ENCODE results near the gene PRKCB.
A peak's percentile ranks its signal among the peaks of the same experiment; 100 is the strongest.
"Not testable (repeated sequence)": the region's sequence is repeated elsewhere in the genome, so short reads cannot be mapped to it uniquely, and the experiment has no call there.

Gene PRKCB

DNA sequence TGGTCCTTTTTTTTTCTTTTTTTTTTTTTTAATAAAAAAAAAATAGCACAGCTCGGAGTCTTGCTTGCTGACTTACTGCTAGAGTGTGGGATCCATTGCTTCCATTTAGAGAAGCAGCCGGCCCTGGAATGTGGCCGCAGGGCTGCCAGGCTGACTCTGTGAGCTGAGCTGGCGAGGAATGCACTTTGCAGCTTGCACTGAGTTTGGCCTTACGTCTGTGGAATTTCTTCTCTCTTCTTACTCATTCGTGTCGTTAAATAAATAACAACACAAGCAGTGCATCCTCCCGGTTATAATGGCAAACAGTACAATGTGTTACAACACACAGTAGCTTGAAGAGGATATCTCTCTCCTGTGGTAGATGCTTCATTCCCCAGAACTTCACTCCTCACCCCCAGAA, 69.2 kb downstream of the PRKCB start:
- no peak for DNase-seq

DNA sequence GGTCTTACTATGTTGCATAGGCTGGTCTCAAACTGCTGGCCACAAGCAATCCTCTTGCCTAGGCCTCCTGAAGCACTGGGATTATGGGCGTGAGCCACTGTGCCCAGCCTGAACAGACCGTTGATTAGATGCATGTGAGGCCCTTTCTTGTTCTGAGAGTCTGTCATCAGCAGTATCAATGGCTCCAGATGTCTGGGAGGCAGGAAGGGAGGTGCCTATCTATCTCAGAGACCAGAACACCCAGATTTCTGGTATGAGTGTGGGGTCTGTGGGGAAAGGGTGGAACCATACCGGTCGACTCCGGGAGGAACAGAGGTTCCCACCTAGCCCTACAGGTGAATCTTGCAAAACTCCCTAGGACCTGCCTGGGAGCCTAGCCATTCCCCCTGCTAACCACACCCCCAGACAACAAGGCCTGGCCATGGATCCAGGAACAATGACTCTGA, 71.7 kb downstream of the PRKCB start:
- DNase-seq, result no peak

DNA sequence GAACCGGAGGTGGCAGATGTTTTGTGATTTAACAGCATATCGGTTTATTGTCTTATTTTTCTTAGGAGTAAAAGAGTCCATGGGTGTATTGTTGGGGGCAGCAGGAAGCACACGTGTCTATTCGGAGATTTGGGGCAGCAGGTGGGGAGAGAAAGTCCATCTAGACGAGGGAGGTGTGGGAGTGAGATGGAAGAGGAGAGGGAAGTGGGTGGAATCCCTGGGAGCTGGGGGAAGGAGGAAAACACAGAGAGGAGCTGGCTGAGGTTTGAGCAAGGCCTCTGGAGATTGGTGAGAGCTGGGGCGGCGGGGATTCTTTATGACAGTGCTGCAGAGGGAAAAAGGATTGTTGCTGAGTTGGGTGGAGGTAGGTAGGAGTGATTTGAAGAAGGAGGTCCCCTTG, 72.1 kb downstream of the PRKCB start:
- no peak for DNase-seq

DNA sequence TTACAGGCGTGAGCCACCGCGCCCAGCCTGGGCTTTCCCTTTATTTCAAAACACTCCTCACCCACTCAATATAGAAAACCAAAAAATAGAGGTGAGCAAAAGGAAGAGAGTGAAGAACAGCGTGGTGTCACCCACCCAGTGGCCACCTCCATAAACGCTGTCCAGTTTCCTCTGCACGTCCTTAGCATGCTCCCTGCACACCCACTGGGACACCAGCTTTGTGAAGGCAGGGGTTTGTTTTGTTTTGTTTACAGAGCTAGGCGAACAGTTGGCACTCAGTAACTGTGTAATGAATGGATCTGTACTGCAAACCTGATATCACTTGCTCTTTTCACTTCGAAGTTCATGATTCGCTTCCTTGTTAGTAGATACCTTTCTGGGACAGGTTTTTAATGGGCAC, 73.0 kb downstream of the PRKCB start:
- no peak for DNase-seq

DNA sequence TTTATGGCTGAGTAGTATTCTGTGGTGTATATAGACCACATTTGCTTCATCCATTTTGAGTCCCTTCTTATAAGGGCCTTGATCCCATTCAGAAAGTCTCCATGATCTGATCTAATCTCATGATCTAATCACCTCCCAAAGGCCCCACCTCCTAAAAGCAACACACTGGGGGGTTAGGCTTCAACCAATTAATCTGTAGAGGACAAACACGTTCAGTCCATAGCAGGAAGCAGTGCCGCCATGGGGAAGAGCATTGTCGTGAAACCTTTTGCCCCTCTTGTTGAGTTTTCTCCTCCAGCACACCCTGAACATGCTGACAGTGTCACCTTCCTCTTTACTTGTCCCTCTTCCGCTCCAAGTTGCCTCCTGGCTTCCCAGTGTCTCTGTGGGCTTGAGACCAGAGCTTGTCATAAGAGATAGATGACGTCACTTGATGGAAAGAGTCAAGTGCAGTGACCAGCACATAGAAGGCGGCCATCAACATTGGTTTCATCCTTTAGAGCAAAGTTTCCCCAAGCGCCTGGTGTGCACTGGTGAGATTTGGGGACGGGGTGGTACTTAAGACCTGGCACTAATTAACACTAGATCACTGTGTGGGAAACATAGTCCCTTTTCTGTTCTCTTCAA, 74.1 kb downstream of the PRKCB start:
- no peak for DNase-seq

DNA sequence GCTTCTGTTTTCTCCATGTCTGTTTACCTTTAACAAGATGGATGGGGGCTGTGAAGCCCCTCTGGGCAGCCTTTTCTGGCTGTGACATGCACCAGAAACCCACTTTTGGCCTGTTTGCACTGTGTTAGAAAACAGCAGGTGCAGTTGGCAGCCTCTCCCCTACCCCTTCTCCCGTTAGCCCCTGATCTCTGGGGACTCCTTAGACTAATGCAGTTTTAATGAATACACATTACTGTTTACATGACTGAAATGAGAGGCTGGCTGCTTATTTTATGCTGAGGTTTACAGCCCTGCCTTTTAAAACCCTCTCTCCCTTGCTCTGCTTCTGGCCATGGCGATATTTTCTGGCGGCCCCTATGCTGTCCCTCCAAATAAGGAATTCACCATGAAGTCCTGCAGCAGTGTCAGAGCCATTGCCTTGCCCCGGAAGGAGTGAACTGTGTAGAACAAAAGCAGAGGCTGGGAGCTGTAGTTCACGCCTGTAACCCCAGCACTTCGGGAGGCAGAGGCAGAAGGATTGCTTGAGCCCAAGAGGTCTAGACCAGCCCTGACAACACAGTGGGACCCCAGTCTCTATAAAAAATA, 79.3 kb downstream of the PRKCB start:
- no peak for DNase-seq

DNA sequence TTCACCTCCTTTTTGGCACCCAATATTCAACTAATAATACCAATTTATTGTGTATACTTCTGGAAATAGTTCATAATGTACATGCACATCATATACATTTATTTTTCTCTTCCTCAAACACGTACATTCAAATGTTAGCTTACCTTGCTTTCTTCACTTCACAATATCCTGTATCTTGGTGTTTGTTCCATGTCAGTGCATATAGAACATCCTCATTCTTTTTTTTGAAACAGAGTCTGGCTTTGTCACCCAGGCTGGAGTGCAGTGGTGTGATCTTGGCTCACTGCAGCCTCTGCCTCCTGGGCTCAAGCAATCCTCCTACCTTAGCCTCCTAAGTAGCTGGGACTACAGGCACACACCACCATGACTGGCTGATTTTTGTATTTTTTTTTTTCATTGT, 80.8 kb downstream of the PRKCB start:
- not testable (repeated sequence) for DNase-seq

DNA sequence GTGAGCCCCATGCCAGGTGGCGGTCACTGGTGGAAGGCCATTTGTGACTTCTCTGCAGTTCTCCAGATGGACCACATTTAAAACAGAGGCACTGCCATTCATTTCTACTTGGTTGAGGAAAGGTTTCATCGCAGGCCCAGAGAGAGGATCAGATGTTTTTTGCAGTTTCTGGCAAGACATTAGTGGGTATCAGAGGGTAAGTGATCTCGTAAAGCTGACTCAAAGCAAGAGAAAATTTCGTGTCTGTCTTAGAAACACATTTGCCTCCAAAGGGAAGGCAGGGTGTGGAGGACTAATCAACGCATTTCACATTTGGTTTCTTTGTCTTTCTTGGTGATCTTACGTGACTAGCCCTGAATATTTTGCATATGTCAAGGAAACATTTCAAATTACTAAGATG, 81.8 kb downstream of the PRKCB start:
- DNase-seq, result no peak

DNA sequence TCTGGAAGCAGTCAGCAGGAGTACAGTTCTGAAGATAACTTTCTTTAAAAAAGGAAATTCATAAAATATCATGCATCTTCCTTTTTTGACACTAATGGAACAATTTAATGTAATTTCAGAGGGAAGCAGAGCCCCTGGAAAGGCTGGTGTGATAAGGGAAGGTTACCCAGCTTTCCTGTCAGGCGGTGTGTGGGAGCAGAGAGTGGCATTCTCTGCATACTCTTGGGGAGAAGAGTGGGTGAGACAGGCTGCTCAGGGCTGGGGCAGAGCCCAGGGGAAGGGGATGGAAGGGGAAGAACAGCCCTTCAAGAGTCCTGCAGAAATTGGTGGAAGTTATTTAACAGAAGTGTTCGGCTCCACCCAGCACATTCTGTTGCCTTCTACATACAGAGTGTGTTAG, 84.7 kb downstream of the PRKCB start:
- DNase-seq, result no peak

DNA sequence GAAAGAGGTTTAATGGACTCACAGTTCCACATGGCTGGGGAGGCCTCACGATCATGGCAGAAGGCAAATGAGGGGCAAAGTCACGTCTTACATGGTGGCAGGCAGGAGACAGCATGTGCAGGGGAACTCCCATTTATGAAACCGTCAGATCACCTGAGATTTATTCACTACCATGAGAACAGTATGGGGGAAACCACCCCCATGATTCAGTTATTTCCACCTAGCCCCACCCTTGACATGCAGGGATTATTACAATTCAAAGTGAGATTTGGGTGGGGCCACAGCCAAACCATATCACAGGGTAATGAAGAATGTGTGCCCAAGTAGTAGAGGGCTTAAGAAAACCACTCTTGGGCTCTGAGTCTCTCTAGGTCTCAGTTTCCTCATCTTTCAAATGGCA, 85.1 kb downstream of the PRKCB start:
- no peak for DNase-seq

DNA sequence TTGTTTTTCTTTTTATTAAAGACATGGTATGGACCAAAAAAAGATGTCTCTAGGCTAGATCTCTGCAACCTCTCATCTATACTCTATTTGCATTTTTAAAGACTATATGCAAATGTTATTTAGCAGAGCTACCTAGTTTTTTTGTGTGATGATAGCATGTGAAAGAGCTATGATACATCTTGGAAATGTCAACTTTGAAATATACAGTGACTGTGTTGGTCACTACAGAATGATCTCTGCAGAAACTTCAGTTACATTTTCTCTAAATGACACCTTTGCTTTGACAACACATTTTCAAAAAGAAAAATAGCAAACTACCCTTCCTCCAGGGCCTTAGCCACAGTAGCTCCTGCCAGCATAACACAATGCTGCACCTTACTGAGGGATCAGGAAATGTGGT, 86.6 kb downstream of the PRKCB start:
- DNase-seq, result no peak

DNA sequence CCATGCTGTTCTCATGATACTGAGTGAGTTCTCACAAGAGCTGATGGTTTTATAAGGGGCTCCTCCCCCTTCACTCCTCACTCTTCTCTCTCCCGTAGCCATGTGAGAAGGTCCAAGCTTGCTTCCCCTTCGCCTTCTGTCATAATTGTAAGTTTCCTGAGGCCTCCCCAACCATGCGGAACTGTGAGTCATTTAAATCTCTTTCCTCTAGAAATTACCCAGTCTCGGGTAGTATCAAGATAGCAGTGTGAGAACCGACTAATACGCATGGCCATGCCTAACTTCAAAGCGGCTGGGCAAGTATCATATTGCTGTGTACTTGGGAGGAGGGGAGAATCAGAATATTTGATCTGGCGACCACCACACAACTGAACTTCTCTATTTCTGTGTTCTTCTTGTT, 88.3 kb downstream of the PRKCB start:
- no peak for DNase-seq

DNA sequence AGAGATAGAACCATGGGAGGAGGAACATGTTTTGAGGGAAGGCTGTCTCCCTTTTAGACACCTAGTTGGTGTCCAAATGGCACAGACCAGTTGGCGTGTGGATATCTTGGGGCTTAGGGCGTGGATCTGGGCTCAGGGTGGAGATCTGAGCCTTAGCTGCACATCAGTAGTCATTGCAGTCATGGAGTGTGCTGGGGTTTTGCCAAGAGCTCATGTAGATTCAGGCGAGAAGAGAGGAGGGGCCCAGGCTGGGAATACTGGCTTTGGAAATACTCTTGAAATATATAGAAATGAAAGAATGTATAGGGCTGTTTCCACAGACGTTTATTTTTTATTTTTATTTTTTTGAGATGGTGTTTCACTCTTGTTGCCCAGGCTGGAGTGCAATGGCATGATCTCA, 92.0 kb downstream of the PRKCB start:
- DNase-seq, result no peak

DNA sequence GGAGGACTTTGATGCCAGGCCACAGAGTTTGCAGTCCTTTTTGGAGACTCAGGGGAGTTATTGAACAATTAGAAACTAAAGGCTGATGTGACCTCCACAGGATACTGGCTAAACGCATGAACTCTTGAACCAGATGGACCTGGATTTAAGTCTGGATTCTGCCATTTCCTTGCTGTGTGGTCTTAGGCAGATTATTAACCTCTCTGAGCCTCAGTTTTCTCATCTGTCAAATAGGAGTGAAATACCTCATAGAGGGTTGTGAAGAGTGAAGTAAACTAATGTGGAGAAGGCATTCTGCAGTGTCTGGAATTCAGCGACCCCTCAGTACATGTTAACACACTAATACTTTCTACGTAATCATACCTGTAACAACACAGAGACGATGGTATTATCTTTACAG, 93.5 kb downstream of the PRKCB start:
- no peak for DNase-seq

DNA sequence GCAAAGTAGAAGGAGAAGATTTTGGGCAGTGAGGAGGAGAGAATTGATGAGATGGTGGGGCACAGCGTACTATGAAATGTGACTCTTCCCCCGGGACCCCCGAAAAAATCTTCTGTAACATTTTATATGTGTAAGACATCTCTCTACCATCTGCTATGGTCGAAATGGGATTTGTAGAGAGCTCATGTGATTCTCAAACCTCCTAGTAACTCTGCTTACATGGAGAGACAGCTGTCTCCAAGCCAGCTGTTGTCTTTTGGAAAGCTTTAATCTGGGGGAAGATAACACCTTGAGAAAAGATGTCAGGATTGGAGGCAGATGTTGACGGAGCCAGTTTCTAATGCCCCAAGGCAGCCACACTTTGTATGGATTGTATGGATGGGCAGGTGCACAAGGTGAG, 94.1 kb downstream of the PRKCB start:
- DNase-seq, result no peak

DNA sequence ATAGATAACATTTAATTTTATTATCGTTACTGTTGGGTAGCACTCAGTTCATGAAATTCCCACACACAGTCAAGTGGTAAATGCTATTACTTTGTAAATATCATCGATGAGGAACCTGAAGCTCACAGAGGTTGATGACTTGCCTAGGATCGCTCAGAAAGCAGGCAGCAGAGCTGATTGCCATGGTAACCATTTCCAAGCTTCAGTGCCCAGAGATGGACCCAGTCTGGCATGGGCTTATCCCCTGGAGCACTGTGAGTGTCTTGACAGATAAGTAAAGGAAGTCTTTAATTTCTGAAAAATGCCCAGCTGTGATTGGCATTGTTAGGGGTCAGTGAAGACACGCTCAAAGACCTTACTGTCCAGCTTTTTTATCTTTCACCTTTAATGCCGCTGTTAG, 95.0 kb downstream of the PRKCB start:
- DNase-seq, result no peak

DNA sequence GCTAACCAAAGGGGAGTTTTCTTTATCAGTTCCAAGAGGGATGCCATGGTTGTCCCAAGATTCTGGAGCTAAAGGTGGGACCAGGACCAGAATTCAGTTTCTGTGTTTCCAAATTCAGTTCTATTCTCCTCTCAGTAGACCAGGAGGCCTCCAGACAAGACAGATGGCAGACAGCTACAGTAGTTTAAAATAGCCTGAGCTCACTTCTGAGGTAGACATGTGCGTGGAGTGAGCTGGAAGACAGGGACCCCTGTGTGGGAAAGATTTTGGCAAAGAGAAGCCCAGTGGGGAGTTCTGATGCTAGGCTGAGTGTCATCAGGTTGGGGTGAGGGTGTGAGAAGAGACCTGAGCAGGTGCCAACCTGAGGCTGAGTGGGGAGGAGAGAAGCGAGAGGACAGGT, 95.4 kb downstream of the PRKCB start:
- DNase-seq, result no peak

DNA sequence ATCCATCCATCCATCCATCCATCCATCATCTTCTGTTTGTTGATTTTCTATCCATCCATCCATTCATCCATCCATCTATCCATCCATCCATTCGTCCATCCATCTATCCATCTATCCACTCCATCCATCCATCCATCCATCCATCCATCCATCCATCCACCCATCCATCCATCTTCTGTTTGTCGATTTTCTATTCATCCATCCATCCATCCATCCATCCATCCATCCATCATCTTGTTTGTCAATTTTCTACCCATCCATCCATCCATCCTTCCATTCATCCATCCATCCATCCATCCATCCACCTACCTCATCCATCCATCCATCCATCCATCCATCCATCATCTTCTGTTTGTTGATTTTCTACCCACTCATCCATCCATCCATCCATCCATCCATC, 97.9 kb downstream of the PRKCB start:
- DNase-seq, result not testable (repeated sequence)

DNA sequence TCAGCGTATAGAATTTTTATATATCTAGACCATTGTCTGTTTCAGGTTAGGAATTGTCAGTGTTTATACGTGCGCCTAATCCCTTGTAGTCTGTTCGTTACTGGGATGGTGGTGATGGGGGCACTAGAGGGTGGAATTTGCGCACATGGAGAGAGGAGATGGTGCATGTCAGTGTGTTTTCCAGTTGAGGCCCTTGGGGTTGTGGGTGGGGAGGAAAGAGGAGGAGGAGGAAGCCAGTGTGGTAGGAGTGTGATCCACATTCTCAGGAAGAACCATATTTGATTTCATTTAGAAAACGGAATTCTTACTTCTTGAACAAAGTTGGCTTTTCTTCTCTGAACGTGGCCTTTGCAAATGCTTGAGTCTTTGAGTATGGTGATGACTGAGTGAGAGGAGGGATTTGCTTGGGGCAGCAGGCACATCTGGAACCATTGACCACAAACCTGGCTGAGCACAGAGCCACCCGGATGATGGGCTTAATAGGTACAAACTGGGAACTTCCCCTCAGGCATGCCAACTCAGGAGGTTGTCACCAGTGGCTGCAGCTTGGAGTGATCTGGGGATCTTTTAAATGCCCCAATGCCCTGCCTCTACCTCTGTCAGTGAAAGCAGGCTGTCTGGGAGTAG, 98.9 kb downstream of the PRKCB start:
- DNase-seq, result no peak

DNA sequence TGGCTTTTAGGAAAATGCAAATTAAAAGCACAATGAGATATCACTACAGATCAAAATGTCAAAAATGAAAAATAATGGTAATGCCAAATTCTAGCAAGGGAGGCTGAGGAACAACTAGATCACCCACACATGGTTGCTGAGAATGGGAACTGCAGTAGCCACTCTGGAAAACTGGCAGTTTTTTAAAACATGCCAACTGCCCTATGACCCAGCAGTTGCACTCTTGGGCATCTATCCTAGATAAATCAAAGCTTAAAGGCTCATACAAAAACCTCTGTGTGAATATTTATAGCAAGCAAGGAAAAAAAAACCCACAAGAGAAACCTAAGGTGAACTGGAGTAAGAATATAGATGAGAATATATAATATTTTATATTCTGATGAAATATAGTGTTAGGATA, 104.3 kb downstream of the PRKCB start:
- DNase-seq, result no peak

DNA sequence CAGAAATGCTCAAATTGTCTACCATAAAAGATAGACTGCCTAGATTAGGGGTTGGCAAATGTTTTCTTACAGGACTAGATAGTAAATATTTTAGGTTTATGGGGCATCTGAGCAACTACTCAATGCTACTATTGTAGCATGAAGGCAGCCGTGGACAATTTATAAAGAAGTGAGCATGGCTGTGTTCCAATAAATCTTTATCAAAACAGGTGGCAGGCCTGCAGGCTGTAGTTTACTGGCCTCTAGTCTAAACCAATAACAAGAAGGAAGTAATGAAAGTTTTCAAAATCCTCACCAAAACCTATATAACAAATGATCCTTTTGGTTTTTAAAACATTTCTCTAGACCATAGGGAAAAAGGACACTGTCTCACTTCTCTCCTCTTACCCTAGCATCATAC, 105.2 kb downstream of the PRKCB start:
- DNase-seq, result no peak

DNA sequence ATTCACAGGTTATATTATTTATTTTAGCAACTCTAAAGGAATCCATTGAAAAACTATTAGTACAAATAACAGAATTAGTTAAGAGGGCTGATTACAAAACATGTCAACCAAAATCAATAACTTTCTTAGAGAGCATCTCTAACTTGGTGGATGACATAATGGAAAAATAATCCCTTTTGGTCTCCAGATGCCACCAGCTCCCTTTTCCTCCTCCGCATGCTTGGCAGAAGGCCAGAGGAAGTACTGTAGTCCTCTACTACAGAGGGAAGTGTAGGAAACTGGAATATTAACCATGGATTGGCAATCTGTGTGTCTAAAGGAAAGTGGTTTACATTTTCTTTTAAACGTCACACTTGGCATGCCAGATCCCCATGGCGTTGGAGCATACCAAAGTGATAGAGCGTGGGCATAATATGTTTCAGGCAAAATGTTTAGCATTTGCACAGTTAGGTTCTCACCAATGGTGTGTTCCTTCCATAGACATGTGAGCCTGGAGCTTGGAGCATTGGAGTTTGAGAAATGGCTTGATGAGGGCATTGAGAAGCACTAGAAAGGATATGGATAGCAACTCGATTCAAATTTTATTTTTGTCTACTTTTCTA, 106.3 kb downstream of the PRKCB start:
- DNase-seq, result peak; percentile 1

DNA sequence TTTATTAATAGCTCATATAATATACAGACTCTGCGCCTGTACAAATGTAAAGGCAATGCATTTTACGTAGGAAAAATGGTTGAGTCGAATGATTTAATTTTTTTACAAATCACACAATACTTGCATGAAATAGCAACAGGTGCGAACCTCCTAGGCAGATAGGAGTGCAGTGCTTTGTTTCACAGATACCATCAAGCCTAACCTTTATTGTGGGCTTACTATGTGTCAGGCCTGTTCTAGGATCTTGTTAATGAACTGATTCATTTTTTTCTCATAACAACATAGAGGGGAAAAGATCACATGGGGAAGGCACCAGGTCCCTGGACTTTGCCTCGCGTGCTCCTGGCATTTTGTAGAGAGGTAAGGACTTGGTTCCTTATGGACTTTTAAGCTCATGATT, 107.8 kb downstream of the PRKCB start:
- DNase-seq, result no peak

DNA sequence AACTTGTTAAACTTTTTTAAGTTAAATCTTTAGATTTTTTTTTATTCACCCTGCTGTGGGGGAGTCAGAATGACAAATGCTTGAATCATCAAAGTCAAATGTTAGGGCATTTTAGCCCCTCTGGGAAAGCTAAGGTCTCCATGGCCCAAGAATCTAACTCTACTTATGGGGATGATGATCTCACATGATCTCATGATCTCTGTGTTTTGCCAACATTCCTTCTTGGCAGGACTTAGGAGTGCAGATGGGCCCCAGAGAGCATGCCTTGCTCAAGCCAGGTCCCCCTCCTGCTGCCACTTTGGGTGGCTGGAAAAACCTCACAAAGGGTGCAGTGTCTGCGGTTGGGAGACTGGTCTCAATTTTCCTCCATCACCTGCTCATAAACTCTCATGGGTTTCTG, 108.6 kb downstream of the PRKCB start:
- DNase-seq, result no peak

DNA sequence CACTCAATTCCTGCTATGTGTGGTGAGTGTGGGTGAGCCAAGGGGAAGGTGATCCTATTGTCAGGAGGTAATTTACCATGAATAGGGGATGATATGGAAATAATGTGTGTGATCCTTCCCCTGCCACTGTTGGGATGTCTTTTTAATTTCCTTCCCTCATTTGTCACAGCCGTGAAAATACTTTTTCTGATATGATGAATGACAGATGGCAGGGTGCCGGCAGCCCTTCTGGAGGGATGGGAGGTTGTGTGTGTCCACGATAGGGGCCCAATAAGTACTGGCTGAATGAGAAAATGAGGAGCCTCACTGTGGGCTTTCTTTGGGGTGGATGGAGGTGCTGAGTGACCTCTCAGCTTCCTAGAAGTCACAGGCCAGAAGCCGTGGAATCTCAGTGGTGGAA, 109.5 kb downstream of the PRKCB start:
- DNase-seq, result no peak

Measured in NCI-H2227 treated with DMSO at 0.1 percent for 48 hours (cell line).